Hematopoietic multipotent progenitor cell treated with erythropoietin and hydrocortisone succinate and interleukin-3 and kit ligand, for 15 days (in vitro differentiated cells): ENCODE results near the gene ACTBL2.
"Not testable (repeated sequence)": the region's sequence is repeated elsewhere in the genome, so short reads cannot be mapped to it uniquely, and the experiment has no call there.

ENCODE experiments used
- DNase-seq: peaks from one replicate; pipeline ENCODE4 v3.0.0-alpha.2; 2015; ENCODE audit warnings: low spot score

The ACTBL2 gene

DNA sequence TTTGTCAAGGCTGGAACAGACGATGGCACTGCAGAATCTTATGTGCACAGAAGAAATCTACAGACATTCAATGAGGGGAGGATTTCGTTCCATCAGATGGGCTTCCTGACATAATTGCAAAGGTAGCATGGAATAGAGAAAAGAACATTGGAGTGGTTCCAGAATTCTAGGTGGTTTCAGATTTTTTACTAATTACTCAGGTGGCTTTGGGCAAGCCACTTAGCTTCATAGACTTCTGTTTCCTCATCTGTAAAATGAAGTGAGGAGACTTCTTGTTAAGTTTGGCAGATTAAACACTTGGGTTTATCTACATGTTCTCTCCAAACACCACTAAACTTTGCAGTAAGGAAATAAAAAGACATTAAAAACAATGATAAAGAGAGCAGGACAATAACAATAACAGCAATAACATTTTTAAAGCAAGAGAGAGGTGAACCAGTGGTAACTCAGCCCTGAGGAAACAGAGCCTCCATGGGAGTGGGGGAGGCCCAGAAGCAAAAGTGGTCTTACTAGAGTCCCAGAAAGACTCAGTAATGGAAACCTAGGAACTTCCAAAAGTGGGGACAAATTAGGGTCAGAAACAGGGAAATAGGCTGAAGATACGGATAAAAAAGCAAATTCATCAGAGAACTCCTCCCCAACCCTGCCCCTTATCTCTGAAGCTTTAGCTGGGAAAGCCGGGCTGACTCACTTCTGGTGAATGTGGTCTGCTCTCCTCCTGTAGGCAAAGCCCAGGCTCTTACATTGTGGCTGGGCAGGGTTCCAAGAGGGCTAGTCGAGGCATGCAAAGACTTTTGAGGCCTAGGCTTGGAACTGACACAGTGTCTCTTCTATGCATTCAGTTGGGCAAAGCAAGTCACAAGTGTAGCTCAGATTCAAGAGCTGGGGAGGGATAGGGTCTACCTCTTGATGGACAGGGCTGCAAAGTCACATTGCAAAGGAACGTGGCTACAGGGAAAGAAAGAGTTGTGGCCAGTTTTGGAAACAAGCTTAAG, 11.8 kb upstream of the ACTBL2 start:
- DNase-seq: peak; percentile 29

GRCh38 chr5:57493034-57493433, 10.4 kb upstream of the ACTBL2 start:
- no peak for DNase-seq

DNA sequence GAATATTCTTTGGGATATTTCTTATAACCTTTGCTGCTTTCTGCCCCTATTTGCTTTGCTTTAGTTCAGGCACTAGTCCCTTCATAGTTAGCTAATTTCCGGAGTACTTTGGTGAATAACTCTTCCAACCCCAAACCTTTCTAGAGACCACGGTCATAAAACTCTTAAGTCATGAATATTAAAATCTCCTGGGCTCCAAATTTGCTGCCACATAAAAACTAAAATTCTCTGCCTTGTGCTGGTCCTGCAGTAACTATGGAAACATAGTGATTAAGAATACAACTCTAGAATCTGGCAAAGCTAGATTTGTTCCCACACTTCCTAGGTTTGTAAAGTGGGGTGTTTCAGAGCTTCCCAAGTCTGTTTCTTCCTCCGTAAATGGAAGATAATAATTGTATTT, 10.0 kb upstream of the ACTBL2 start:
- DNase-seq: no peak

DNA sequence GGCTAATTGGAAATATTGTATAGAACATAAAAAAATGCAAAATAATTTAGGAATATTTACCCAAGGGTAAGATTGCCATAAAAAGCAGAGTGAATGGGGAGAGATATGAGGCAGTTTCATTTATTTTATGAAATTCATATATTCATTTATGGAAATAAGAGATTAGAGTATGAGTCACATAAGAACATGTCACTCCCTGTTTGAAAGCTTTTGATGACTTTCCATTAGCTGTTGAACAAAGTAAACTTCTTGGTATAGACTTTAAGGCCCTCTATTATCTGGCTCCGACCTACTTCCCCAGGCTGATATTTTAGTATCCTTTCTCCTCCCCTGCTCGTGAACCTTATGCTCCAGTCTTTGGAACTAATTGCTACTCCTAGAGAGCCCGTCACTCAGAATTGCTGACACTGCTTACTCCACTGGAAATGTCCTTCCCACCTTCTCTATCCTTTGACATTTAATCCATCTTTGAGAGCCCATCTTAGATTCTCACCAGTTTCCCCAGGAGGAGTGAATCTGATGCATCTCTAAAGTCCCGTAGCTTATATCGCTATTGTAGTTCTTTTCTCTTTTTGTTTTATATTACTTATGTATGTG, 8.9 kb upstream of the ACTBL2 start:
- no peak for DNase-seq

GRCh38 chr5:57488215-57488955, 5.8 kb upstream of the ACTBL2 start:
- no peak for DNase-seq

- no peak for DNase-seq
Observed at GRCh38 chr5:57486027-57486602, 3.5 kb upstream of the ACTBL2 start.

DNA sequence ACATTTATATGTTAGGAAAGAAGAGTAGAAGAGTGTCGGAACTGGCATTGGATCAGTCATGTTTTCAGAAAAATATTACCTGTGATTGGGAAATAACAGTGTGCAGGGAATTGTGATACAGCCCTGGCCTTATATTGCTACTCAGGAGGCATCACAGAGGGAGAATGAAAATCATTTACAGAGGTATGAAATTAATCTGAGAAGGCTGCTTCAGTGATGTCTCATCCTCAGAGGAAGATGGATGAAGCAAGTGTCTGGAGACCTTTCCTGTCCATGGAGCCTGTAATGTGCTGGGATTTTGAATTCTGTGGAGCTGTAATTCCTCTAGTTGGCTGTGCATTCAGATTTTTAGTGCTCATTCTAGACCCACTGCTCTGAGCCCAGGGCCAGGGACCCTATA, 3.8 kb downstream of the ACTBL2 start:
- DNase-seq: no peak

- DNase-seq: no peak
Observed at GRCh38 chr5:57476601-57477056, 6.0 kb downstream of the ACTBL2 start.

DNA sequence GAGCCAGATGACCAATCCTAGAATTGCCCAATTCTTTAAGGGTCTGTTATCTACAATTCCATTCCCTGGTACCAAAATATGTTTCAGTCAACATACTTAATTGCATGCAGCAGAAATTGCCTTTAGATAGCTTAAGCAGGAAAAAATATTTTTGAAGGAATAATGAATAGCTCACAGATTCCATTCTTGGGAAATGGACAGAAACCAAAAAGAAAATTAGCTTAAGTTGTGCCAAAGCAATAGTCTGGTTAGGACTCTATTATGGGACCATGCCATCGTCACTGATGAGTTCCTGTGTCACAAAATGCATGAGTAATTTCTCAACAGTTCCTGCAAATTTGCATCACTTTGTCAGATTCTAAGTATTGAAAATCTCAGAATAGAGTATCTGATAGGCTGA, 12.3 kb downstream of the ACTBL2 start:
- DNase-seq: no peak

DNA sequence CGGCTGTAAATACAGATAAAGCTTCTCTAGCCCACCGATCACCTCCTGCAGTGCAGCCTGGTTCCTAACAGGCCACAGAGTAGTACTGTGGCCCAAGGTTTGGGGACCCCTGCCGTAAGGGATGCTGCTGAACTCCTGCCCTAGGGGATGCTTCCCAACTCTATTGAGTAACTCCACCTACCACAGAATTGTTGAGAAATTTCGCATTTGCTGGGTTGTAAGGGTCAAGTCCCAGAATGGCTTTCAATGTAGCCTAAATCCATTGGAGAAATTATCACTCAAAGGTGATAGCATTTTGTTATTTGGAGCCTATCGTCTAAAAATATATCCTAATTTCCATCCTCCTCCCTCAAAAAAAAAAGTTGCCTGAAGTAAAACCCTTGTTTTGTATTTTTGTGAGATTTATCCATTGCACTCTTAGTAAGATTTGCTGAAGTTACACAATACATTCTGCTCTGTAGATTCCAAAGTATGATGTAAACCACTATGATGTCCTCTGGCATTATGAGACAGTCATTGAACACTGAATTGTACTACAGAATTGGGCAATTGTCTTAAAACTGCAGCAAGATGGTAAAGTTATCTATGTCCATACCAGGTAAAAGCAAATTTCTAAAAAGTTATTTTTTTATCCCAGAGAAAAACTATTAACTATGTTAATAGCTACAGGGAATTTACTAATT, 14.0 kb downstream of the ACTBL2 start:
- no peak for DNase-seq

- DNase-seq: no peak
Observed at GRCh38 chr5:57466544-57466943, 16.1 kb downstream of the ACTBL2 start.

GRCh38 chr5:57460056-57460455, 22.6 kb downstream of the ACTBL2 start:
- DNase-seq: not testable (repeated sequence)

- no peak for DNase-seq
Observed at GRCh38 chr5:57458443-57458842, 24.2 kb downstream of the ACTBL2 start.

DNA sequence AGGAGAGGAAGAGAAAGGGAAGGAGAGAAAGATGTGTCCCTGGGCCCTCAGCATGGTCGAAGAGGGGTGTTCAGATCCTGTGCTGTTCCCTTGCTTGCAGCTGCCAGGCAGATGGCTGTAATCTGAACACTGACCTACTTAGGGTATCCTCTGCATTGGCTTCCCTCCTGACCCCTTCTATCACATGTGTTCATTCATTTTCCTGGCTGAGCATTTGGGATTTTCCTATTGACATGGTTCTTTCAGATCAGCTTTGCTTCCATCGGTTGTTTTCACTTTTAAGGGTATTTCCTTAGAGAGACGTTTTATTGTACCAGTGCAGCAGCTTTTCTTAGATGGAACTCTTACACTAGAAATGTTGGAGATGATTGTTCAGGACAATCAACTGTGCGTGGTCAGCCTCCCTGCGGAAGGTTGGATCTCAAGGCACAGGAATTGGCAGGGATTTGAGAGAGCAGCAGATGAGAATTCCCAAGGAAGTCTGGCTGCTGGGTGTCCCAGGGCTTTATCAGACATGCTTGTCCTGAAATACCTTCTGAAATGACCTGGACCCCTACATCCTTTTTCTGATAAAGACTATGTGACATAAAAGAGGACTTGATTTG, 26.0 kb downstream of the ACTBL2 start:
- DNase-seq: no peak

DNA sequence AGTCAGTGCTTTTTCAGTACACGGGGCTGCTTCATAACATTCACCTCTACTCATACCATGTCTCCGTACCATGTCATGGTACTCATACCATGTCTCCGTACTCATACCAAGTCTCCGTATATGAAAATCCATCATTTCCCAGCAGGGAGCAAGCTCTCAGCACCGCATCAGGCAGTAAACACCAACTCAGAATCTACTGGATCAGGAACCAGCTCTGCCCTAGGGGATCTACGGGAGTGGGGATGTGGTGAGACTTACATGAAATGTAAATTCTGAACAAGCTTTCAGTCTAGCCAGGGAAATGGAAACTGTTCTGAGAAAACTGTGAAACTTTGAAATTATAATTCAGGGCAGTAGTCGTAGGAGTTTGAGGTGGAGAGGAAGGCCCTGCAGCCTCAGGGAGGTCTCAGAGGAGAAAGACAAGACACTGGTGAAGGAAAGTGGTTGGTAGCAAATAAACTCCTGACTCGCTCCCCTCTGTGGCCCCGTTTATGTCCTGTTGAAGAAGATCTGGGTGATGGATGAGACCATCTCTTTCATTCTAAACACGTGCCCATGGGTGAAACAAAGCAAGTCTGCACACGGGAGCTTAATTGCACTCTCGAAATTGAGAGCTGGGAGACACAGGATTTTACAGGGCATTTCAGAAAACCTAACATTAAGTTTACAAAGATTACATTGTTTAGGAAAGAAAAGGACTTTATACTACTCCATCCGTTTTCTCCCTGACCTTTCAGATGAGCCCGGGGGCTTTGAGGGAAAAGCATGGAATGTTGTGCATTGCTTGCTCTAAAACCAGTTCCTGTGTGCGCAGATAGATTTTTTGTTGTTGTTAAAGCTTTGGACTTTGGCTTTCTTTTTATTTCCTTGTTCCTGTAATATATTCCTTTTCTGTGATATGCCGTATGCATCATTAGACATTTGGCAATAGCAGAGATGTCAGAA, 26.8 kb downstream of the ACTBL2 start:
- no peak for DNase-seq

DNA sequence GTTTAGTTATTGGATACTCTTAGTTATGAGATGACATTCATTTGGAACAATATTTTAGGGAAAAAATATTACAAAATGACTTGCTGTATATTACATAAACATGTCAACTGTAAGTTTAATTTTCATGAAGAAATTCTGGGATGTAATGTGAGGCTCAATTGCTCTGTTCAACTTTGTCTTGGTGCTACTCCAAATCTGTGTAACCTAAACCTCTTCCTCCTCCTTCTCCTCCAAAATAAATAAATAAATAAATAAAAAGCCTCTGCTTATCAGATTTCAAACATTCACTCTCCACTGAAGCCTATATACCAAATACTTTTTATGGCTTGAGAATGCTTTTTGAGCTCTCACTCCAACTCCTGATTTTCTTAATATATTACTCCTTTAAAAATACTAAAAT, 27.7 kb downstream of the ACTBL2 start:
- no peak for DNase-seq

- DNase-seq: no peak
Observed at GRCh38 chr5:57453728-57454127, 28.9 kb downstream of the ACTBL2 start.

GRCh38 chr5:57452885-57453284, 29.7 kb downstream of the ACTBL2 start:
- no peak for DNase-seq

DNA sequence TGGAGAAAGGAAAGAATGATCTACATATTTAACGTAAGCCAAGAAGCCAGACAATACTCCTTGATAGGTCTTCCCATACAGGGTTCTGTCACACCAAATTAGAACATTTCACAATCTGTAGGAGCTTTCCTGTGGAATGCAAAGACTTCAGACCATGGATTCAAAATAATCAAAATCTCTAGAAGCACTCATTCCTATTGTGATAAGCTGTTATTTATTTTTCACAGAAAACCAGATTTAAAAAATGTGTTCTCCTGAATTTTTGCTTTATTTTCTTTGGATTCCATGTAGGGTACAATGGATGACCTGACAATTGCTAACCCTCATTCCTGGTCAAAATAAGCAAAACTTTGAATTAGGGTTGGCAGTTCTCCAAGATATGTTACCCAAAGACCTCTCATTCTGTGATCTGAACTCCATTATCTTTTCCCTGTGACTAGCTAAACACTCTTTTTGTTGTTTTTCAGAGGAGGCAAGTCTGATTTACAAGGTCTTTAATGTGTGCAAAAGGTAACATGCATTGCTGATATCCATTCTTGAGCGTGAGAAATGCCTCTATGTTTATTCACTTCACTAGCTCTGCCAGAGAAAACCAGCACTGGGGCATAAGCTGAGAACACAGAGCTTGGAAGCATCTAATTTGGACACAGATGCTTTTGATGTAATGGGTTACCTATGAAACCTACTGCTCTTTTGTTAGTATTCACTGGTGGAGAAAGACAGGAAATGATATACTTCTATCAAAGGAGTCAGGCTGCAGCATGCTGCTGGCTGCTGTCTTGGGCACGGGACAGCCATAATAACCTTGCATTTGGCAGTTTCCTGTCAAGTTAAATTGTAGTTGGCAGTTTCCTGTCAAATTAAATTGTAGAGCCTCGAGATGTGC, 31.4 kb downstream of the ACTBL2 start:
- no peak for DNase-seq
